Gastrocnemius medialis (tissue), 4 donors: ENCODE measurements around the gene EDC4. TPM values are rescaled to one million over a fixed set of nuclear protein-coding genes. Genes with fewer than 3 reads are reported as not detected.
A peak's percentile ranks its signal among the peaks of the same experiment; 100 is the strongest.

Experiments used
- ATAC-seq, 2 donors: fragments of 150-250 bp; one replicate each; pipeline ENCODE4 v1.9.1; 2016
- DNase-seq, 2 donors: peaks; one replicate each; pipeline ENCODE4 v3.0.0-alpha.2; 2019
- H3K27ac ChIP-seq, 4 donors: fragments of 200-600 bp; sonication (generic); 1 replicate in 1 of 4; 2 replicates in 3 of 4; pipeline ENCODE4 v1.5.1; 2016 to 2018; ENCODE audit warnings: mild to moderate bottlenecking in 2 of 4, moderate library complexity in 1 of 4
- H3K27me3 ChIP-seq, 3 donors: fragments of 200-600 bp; sonication (generic) in 2 of 3; 1 replicate in 1 of 3; 2 replicates in 2 of 3; pipeline versions ENCODE4 v1.5.1 to v1.6.0; 2016 to 2019; ENCODE audit warnings: mild to moderate bottlenecking in 1 of 3, moderate library complexity in 1 of 3
- H3K36me3 ChIP-seq, 2 donors: fragments of 200-600 bp; sonication (generic) in 1 of 2; one replicate each; pipeline ENCODE4 v1.5.1; 2017 to 2018
- H3K4me1 ChIP-seq, 2 donors: fragments of 200-600 bp; sonication (generic) in 1 of 2; one replicate each; pipeline ENCODE4 v1.5.1; 2016 to 2017; ENCODE audit warnings: mild to moderate bottlenecking in 2 of 2
- H3K4me3 ChIP-seq, 4 donors: fragments of 200-600 bp; sonication (generic) in 3 of 4; 1 replicate in 1 of 4; 2 replicates in 3 of 4; pipeline ENCODE4 v1.5.1; 2016 to 2019; ENCODE audit warnings: mild to moderate bottlenecking in 2 of 4
- H3K9me3 ChIP-seq, 3 donors: fragments of 200-600 bp; sonication (generic) in 2 of 3; 1 replicate in 1 of 3; 2 replicates in 2 of 3; pipeline ENCODE4 v1.5.1; 2016 to 2019
- POLR2A ChIP-seq, 2 donors: fragments of 450-650 bp; IDR thresholded peaks; one replicate each; pipeline ENCODE4 v1.6.1; 2017; ENCODE audit warnings: antibody characterized with exemption in 2 of 2, mild to moderate bottlenecking in 2 of 2, moderate library complexity in 2 of 2
- in situ Hi-C, 4 donors: fragments of 200-750 bp; cut with MboI; loops; one replicate each; pipeline versions ENCODE4 v1.15.0 to v1.8.0; 2017; ENCODE audit warnings: low sequenced_read_pairs in 4 of 4
- intact Hi-C: fragments of 100-400 bp; cut with DNase I; formaldehyde crosslinking; loops from one replicate; pipeline ENCODE4 v1.15.1; 2023; ENCODE audit warnings: low total_unique reads
- total RNA-seq, 4 donors: library from RNA; depleted of rRNA; stranded (reverse); fragments of >200 nt; gene quantifications; one replicate each; pipeline versions ENCODE4 v1.1.0 to v1.2.3, GENCODE V29; 2016
- TF ChIP-seq, protein P1 (sequence below), 5 experiments: fragments of 450-650 bp in 3 of 5; fragments of 200-600 bp in 2 of 5; sonication (generic) in 2 of 5; IDR thresholded peaks in 4 of 5; conservative IDR thresholded peaks in 1 of 5; 1 replicate in 4 of 5; 2 replicates in 1 of 5; pipeline ENCODE4 v1.5.1; 2016 to 2019; ENCODE audit warnings: antibody characterized with exemption in 5 of 5, mild to moderate bottlenecking in 3 of 5, moderate library complexity in 3 of 5

Gene EDC4
- total RNA-seq, 4 donors from 2014 or later, result 27.5 to 58.9 (median 48.5) TPM

DNA sequence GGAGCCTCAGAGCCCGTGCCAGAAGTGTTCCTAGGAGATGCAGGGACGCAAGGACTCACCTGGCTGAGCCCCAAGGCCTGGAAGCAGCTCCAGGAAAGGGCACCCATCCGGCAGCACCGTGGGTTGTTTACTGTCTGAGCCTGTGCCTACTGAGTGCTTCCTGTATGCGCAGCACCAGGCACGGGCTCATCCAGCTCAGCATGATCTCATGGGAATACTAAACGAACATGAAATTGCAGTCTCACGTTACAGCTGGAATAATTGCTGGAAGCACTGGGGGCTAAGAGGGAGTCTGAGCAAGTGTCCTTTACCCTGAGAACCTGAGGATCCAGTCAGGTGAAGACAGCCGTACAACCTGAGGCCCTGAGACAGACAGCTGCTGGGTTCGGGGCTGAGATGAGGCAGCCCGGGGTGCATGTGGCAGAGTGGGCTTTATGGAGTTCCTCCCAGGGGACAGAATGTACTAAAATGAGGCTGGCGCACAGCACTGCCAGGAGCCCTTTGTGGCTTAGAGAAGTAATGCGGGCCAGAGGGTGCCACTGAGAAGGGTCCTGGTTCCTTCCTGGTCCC, 53.4 kb downstream of the EDC4 start:
- peak in 1 of 2 donors; percentile 43 for TF ChIP-seq POLR2A (IDR thresholded peaks at IDR 0.05)
- TF ChIP-seq, protein P1, sequence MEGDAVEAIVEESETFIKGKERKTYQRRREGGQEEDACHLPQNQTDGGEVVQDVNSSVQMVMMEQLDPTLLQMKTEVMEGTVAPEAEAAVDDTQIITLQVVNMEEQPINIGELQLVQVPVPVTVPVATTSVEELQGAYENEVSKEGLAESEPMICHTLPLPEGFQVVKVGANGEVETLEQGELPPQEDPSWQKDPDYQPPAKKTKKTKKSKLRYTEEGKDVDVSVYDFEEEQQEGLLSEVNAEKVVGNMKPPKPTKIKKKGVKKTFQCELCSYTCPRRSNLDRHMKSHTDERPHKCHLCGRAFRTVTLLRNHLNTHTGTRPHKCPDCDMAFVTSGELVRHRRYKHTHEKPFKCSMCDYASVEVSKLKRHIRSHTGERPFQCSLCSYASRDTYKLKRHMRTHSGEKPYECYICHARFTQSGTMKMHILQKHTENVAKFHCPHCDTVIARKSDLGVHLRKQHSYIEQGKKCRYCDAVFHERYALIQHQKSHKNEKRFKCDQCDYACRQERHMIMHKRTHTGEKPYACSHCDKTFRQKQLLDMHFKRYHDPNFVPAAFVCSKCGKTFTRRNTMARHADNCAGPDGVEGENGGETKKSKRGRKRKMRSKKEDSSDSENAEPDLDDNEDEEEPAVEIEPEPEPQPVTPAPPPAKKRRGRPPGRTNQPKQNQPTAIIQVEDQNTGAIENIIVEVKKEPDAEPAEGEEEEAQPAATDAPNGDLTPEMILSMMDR (IDR thresholded peaks at IDR 0.05 in 4 of 5, conservative IDR thresholded peaks at IDR 0.05 in 1 of 5), result peak in 2 of 5 experiments; percentile 14 to 19
- in situ Hi-C loops (loop anchor here (5.0 to 10.0 kb wide), 3 partner anchors 101 to 111 kb away; no protein-coding TSS in a partner anchor), intact Hi-C loops (loop anchor here (5.0 to 10.0 kb wide), 2 partner anchors 84 to 251 kb away; partner anchors contain the start of gene THAP11)
- H3K9me3 ChIP-seq, result no peaks in the 10 kb centered on the region
- DNase-seq, result peak in 1 of 2 donors; percentile 67
- peak overlapping the region in 1 of 4 donors; percentile 28 for H3K4me3 ChIP-seq
- peak overlapping the region; percentile 66 to 81 (median 78) for H3K27ac ChIP-seq
- H3K27me3 ChIP-seq, result no peaks in the 10 kb centered on the region
- peaks cover 0 to 10% of the 10 kb centered on the region in 2 donors for H3K36me3 ChIP-seq
- ATAC-seq, result peak; percentile 66 to 71
- H3K4me1 ChIP-seq, result peaks cover 44 to 55% of the 10 kb centered on the region in 2 donors

DNA sequence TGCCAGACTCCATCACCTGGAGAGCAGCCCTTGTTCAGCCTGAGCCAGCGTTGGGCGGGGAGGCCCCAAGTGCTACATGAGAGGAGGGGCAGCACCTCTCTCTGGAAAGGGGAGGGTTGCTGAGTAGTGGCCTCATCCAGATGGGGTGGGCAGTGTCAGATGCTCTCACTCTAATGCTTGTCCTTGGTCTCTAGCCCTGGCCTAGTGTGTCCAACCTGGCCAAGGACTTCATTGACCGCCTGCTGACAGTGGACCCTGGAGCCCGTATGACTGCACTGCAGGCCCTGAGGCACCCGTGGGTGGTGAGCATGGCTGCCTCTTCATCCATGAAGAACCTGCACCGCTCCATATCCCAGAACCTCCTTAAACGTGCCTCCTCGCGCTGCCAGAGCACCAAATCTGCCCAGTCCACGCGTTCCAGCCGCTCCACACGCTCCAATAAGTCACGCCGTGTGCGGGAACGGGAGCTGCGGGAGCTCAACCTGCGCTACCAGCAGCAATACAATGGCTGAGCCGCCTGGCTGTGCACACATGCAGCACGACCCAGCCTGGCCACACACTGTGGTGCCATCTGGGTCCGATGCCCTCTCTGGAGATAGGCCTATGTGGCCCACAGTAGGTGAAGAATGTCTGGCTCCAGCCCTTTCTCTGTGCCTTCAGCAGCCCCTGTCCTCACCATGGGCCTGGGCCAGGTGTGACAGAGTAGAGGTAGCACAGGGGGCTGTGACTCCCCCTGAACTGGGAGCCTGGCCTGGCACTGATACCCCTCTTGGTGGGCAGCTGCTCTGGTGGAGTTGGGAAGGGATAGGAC, 54.5 kb downstream of the EDC4 start:
- H3K27ac ChIP-seq, result peak overlapping the region; percentile 66 to 81 (median 78)
- DNase-seq (peak in 1 of 2 donors; percentile 16), ATAC-seq (no peak)
- intact Hi-C loops, result loop anchor here (5.0 to 10.0 kb wide), 2 partner anchors 85 to 253 kb away; partner anchors contain the start of gene THAP11
- peaks cover 0 to 10% of the 10 kb centered on the region in 2 donors for H3K36me3 ChIP-seq
- peaks cover 33 to 44% of the 10 kb centered on the region in 2 donors for H3K4me1 ChIP-seq
- H3K4me3 ChIP-seq, result no peak overlapping the region
- no peaks in the 10 kb centered on the region for H3K9me3 ChIP-seq
- in situ Hi-C loops, result loop anchor here (5.0 to 10.0 kb wide), 3 partner anchors 103 to 113 kb away; no protein-coding TSS in a partner anchor
- no peak for TF ChIP-seq POLR2A (IDR thresholded peaks at IDR 0.05)
- TF ChIP-seq, protein P1 (IDR thresholded peaks at IDR 0.05 in 4 of 5, conservative IDR thresholded peaks at IDR 0.05 in 1 of 5), result no peak
- H3K27me3 ChIP-seq, result no peaks in the 10 kb centered on the region

DNA sequence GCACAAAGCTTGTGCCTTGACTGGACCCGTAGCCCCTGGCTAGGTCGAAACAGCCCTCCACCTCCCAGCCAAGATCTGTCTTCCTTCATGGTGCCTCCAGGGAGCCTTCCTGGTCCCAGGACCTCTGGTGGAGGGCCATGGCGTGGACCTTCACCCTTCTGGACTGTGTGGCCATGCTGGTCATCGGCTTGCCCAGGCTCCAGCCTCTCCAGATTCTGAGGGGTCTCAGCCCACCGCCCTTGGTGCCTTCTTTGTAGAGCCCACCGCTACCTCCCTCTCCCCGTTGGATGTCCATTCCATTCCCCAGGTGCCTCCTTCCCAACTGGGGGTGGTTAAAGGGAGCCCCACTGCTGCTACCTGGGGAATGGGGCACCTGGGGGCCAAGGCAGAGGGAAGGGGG, 55.3 kb downstream of the EDC4 start:
- no peak overlapping the region for H3K4me3 ChIP-seq
- DNase-seq (peak in 1 of 2 donors; percentile 11), ATAC-seq (no peak)
- H3K9me3 ChIP-seq, result no peaks in the 10 kb centered on the region
- peak overlapping the region in 2 of 4 donors; percentile 60 to 66 for H3K27ac ChIP-seq
- TF ChIP-seq, protein P1 (IDR thresholded peaks at IDR 0.05 in 4 of 5, conservative IDR thresholded peaks at IDR 0.05 in 1 of 5), result no peak
- TF ChIP-seq POLR2A (IDR thresholded peaks at IDR 0.05), result no peak
- no peaks in the 10 kb centered on the region for H3K27me3 ChIP-seq
- intact Hi-C loops, result loop anchor here (1.0 to 10.0 kb wide), 4 partner anchors 44 to 253 kb away; partner anchors contain the start of genes NRN1L and THAP11
- peaks cover 33 to 40% of the 10 kb centered on the region in 2 donors for H3K4me1 ChIP-seq
- H3K36me3 ChIP-seq, result peaks cover 0 to 10% of the 10 kb centered on the region in 2 donors
- in situ Hi-C loops, result loop anchor here (5.0 to 10.0 kb wide), 3 partner anchors 103 to 113 kb away; no protein-coding TSS in a partner anchor

DNA sequence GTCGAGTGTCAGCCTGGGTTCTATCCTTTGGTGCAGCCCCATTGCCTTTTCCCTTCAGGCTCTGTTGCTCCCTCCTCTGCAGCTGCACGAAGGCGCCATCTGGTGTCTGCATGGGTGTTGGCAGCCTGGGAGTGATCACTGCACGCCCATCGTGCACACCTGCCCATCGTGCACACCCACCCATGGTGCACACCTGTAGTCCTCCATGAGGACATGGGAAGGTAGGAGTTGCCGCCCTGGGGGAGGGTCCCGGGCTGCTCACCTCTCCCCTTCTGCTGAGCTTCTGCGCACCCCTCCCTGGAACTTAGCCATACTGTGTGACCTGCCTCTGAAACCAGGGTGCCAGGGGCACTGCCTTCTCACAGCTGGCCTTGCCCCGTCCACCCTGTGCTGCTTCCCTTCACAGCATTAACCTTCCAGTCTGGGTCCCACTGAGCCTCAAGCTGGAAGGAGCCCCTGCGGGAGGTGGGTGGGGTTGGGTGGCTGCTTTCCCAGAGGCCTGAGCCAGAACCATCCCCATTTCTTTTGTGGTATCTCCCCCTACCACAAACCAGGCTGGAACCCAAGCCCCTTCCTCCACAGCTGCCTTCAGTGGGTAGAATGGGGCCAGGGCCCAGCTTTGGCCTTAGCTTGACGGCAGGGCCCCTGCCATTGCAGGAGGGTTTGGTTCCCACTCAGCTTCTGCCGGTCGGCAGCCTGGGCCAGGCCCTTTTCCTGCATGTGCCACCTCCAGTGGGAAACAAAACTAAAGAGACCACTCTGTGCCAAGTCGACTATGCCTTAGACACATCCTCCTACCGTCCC, 55.9 kb downstream of the EDC4 start:
- peaks cover 29 to 34% of the 10 kb centered on the region in 2 donors for H3K4me1 ChIP-seq
- H3K27ac ChIP-seq, result peak overlapping the region in 2 of 4 donors; percentile 60 to 66
- H3K9me3 ChIP-seq, result no peaks in the 10 kb centered on the region
- intact Hi-C loops (loop anchor here (1.0 to 10.0 kb wide), 4 partner anchors 44 to 254 kb away; partner anchors contain the start of genes NRN1L and THAP11), in situ Hi-C loops (loop anchor here (5.0 to 10.0 kb wide), 3 partner anchors 104 to 114 kb away; no protein-coding TSS in a partner anchor)
- TF ChIP-seq POLR2A (IDR thresholded peaks at IDR 0.05), result no peak
- TF ChIP-seq, protein P1 (IDR thresholded peaks at IDR 0.05 in 4 of 5, conservative IDR thresholded peaks at IDR 0.05 in 1 of 5), result peak; percentile 88 to 95 (median 93)
- H3K27me3 ChIP-seq, result no peaks in the 10 kb centered on the region
- DNase-seq (peak; percentile 46 to 65), ATAC-seq (peak; percentile 59 to 61)
- H3K4me3 ChIP-seq, result no peak overlapping the region
- peaks cover 0 to 10% of the 10 kb centered on the region in 2 donors for H3K36me3 ChIP-seq
